ENCODE data around the gene ITGB3. TPM values are rescaled to one million over a fixed set of nuclear protein-coding genes. Genes with fewer than 3 reads are reported as not detected.

The ITGB3 gene
- total and polyA plus RNA-seq, 2 experiments from 2014 or later = 3.5 to 7.2 TPM

DNA sequence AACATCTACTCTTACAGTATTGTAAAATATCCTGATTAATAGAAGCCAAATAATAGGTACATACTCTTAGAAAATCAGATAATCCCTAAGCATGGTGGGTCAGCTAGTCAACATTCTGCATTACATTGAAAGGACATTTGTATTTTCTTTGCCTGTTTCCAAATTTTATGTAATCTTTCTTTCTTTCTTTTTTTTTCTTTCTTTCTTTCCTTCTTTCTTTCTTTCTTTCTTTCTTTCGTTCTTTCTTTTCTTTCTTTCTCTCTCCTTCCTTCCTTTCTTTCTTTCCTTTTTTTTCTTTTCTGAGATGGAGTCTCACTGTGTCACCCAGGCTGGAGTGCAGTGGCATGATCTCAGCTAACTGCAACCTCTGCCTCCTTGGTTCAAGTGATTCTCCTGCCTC is 18.9 kb downstream of the ITGB3 start:
- Histone ChIP-seq H3K79me2 (ENCODE audit: insufficient read depth) (no peaks in the 10 kb centered on the region), H3K36me3 (ENCODE audit: low read depth) (no peaks in the 10 kb centered on the region), H3K27me3 (replicated peaks; ENCODE audit: insufficient read depth) (no peaks in the 10 kb centered on the region), H3F3A (ENCODE audit: insufficient read depth) (peaks cover 41% of the 10 kb centered on the region), H3K4me2 (ENCODE audit: unreplicated experiment) (no peak overlapping the region), H3K9ac (no peak overlapping the region), H3K4me1 (ENCODE audit: insufficient read depth) (peaks cover 38% of the 10 kb centered on the region), H4K20me1 (ENCODE audit: insufficient read depth) (no peaks in the 10 kb centered on the region), H3K9me2 (ENCODE audit: insufficient read depth) (no peaks in the 10 kb centered on the region), H2AFZ (no peak overlapping the region), H3K9me3 (ENCODE audit: low read depth) (no peaks in the 10 kb centered on the region), H3K4me3 (no peak overlapping the region), H3K27ac (no peak overlapping the region)
- TF ChIP-seq EZH2 (IDR thresholded peaks at IDR 0.05; ENCODE audit: insufficient read depth, poor library complexity, severe bottlenecking) = no peak
- no peak for TF ChIP-seq EZH2phosphoT487 (IDR thresholded peaks at IDR 0.05; ENCODE audit: insufficient read depth, low read depth)
- in situ Hi-C loops (cut with MboI) = no loop called here
- 29 to 76% methylated on average over 1 of the region's 1 CpG for WGBS, 2 experiments (ENCODE audit: low coverage in 1 of 2, low lambda C conversion rate in 2 of 2, missing lambda C conversion rate in 2 of 2)
- no peak for DNase-seq

DNA sequence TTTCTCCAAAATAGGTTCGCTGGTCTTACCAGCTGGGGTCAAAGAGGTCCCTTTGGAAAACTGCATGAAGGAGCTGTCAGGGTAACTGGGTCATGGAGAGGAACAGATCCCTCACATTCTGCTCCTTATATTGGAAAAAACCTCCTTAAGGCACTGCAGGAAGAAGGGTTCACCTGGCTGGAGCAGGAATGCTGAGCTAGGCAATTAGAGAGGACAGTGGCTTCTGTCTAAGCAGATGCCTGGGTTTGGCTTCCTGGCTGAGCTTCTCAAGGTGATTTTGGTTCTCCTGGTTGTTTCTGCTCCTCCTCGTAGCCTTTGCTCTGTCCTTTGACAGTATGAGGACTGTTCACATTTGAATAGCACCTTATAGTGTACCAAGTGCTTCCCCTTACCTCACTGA is 19.6 kb downstream of the ITGB3 start:
- 83 to 85% methylated on average over 2 of the region's 2 CpGs for WGBS, 2 experiments (ENCODE audit: low coverage in 1 of 2, low lambda C conversion rate in 2 of 2, missing lambda C conversion rate in 2 of 2)
- Histone ChIP-seq H3K79me2 (ENCODE audit: insufficient read depth) (no peaks in the 10 kb centered on the region), H3K27ac (no peak overlapping the region), H3K9ac (no peak overlapping the region), H3K9me3 (ENCODE audit: low read depth) (no peaks in the 10 kb centered on the region), H2AFZ (no peak overlapping the region), H3K36me3 (ENCODE audit: low read depth) (no peaks in the 10 kb centered on the region), H3K27me3 (replicated peaks; ENCODE audit: insufficient read depth) (no peaks in the 10 kb centered on the region), H3K9me2 (ENCODE audit: insufficient read depth) (no peaks in the 10 kb centered on the region), H3F3A (ENCODE audit: insufficient read depth) (peaks cover 41% of the 10 kb centered on the region), H4K20me1 (ENCODE audit: insufficient read depth) (no peaks in the 10 kb centered on the region), H3K4me2 (ENCODE audit: unreplicated experiment) (no peak overlapping the region), H3K4me3 (no peak overlapping the region), H3K4me1 (ENCODE audit: insufficient read depth) (peaks cover 38% of the 10 kb centered on the region)
- DNase-seq = no peak
- TF ChIP-seq EZH2phosphoT487 (IDR thresholded peaks at IDR 0.05; ENCODE audit: insufficient read depth, low read depth) (no peak), EZH2 (IDR thresholded peaks at IDR 0.05; ENCODE audit: insufficient read depth, poor library complexity, severe bottlenecking) (no peak)
- in situ Hi-C loops (cut with MboI) = no loop called here

DNA sequence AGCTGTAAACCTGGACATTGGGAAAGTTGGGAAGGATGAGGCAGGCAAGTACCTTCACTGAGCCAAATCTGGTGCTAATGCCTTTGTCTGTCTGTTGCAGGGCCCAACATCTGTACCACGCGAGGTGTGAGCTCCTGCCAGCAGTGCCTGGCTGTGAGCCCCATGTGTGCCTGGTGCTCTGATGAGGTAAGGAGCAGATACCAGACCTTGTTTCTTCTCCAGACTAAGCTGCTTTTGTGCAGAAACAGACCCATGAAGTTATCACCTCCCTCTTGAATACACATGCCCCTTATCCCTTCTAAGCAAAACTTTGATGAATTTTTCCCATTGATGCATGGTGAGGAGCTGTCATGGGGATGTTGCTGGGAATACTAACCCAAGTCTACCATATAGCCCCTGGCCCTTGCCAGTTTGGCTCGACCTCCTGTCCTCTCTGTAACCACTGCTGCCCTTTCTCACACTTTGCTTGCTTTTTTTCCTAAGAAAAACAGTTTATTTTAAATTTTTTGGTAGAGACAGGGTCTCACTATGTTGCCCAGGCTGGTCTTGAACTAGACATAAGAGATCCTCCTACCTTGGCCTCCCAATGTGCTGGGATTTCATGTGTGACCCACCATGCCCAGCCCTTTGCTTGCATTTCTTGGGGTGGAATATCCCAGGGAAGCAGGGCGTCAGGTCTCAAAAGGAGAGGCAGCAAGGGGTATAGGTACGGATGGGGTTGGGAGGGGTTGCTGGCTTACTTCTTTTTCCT is 20.9 kb downstream of the ITGB3 start:
- H3K27ac ChIP-seq = no peak overlapping the region
- peak overlapping the region; percentile 63 for H3K4me2 ChIP-seq (ENCODE audit: unreplicated experiment)
- H3F3A ChIP-seq (ENCODE audit: insufficient read depth) = peaks cover 47% of the 10 kb centered on the region
- H3K79me2 ChIP-seq (ENCODE audit: insufficient read depth) = no peaks in the 10 kb centered on the region
- H3K4me1 ChIP-seq (ENCODE audit: insufficient read depth) = peaks cover 45% of the 10 kb centered on the region
- no peak overlapping the region for H3K4me3 ChIP-seq
- H3K36me3 ChIP-seq (ENCODE audit: low read depth) = no peaks in the 10 kb centered on the region
- no peak overlapping the region for H2AFZ ChIP-seq
- no peak for DNase-seq
- H3K9ac ChIP-seq = peak overlapping the region; percentile 42; the same call in 1 of the 2 replicates
- TF ChIP-seq EZH2phosphoT487 (IDR thresholded peaks at IDR 0.05; ENCODE audit: insufficient read depth, low read depth) = no peak
- 91 to 94% methylated on average over 5 of the region's 5 CpGs for WGBS, 2 experiments (ENCODE audit: low coverage in 1 of 2, low lambda C conversion rate in 2 of 2, missing lambda C conversion rate in 2 of 2)
- in situ Hi-C loops (cut with MboI) = no loop called here
- no peaks in the 10 kb centered on the region for H3K9me2 ChIP-seq (ENCODE audit: insufficient read depth)
- no peaks in the 10 kb centered on the region for H4K20me1 ChIP-seq (ENCODE audit: insufficient read depth)
- H3K9me3 ChIP-seq (ENCODE audit: low read depth) = no peaks in the 10 kb centered on the region
- no peaks in the 10 kb centered on the region for H3K27me3 ChIP-seq (replicated peaks; ENCODE audit: insufficient read depth)

GRCh38 chr17:47275245-47275984 is 21.8 kb downstream of the ITGB3 start:
- no peaks in the 10 kb centered on the region for H3K9me3 ChIP-seq (ENCODE audit: low read depth)
- WGBS, 2 experiments (ENCODE audit: low coverage in 1 of 2, low lambda C conversion rate in 2 of 2, missing lambda C conversion rate in 2 of 2) = 2% methylated on average over 11 to 13 of the region's 13 CpGs
- in situ Hi-C loops (cut with MboI) = no loop called here

More at GRCh38 chr17:47275245-47275984, 21.8 kb downstream of the ITGB3 start:
- Histone ChIP-seq H3K36me3 (ENCODE audit: low read depth) (no peaks in the 10 kb centered on the region), H3K4me2 (ENCODE audit: unreplicated experiment) (peak overlapping the region; percentile 63), H3K27me3 (replicated peaks; ENCODE audit: insufficient read depth) (no peaks in the 10 kb centered on the region), H2AFZ (peak overlapping the region; percentile 37; the same call in 1 of the 2 replicates), H3K9me2 (ENCODE audit: insufficient read depth) (no peaks in the 10 kb centered on the region), H3K79me2 (ENCODE audit: insufficient read depth) (no peaks in the 10 kb centered on the region), H4K20me1 (ENCODE audit: insufficient read depth) (no peaks in the 10 kb centered on the region), H3F3A (ENCODE audit: insufficient read depth) (peaks cover 56% of the 10 kb centered on the region), H3K4me3 (peak overlapping the region; percentile 11; the same call in 1 of the 2 replicates), H3K4me1 (ENCODE audit: insufficient read depth) (peaks cover 54% of the 10 kb centered on the region), H3K9ac (peak overlapping the region; percentile 42), H3K27ac (peak overlapping the region; percentile 90)
- TF ChIP-seq EZH2 (IDR thresholded peaks at IDR 0.05; ENCODE audit: insufficient read depth, poor library complexity, severe bottlenecking) = no peak
- no peak for TF ChIP-seq EZH2phosphoT487 (IDR thresholded peaks at IDR 0.05; ENCODE audit: insufficient read depth, low read depth)
- DNase-seq = peak; percentile 91

All from GM23248 (cell line).